Measurements from ENCODE around the gene NCK2. TPM values are rescaled to one million over a fixed set of nuclear protein-coding genes. Genes with fewer than 3 reads are reported as not detected.

The NCK2 gene
- total RNA-seq, 6 experiments from 2014 or later = 18.6 to 20.2 (median 19.8) TPM

GRCh38 chr2:105813405-105813804, 68.7 kb downstream of the NCK2 start:
- H3K27me3 Mint-ChIP-seq (ENCODE audit: insufficient read depth) = peaks cover 2% of the 10 kb centered on the region; the same call in 1 of the 2 replicates
- peaks cover 9% of the 10 kb centered on the region; the same call in 1 of the 2 replicates for H3K36me3 Mint-ChIP-seq (ENCODE audit: low read depth)
- H3K27ac Mint-ChIP-seq = no peak overlapping the region
- H3K4me1 Mint-ChIP-seq (ENCODE audit: low read depth) = peaks cover 6% of the 10 kb centered on the region; the same call in 1 of the 2 replicates
- no peak for DNase-seq
- no peak overlapping the region for H3K4me3 Mint-ChIP-seq
- no peak for TF ChIP-seq CTCF (IDR thresholded peaks at IDR 0.05)
- no peaks in the 10 kb centered on the region for H3K9me3 Mint-ChIP-seq

GRCh38 chr2:105814291-105814940, 69.7 kb downstream of the NCK2 start:
- Mint-ChIP-seq H3K36me3 (ENCODE audit: low read depth) (peaks cover 9% of the 10 kb centered on the region; the same call in 1 of the 2 replicates), H3K27ac (no peak overlapping the region), H3K4me3 (no peak overlapping the region), H3K4me1 (ENCODE audit: low read depth) (peaks cover 6% of the 10 kb centered on the region; the same call in 1 of the 2 replicates), H3K9me3 (no peaks in the 10 kb centered on the region), H3K27me3 (ENCODE audit: insufficient read depth) (peaks cover 2% of the 10 kb centered on the region; the same call in 1 of the 2 replicates)
- DNase-seq = no peak
- no peak for TF ChIP-seq CTCF (IDR thresholded peaks at IDR 0.05)

- H3K36me3 Mint-ChIP-seq (ENCODE audit: low read depth) = peaks cover 9% of the 10 kb centered on the region; the same call in 1 of the 2 replicates
- H3K27me3 Mint-ChIP-seq (ENCODE audit: insufficient read depth) = no peaks in the 10 kb centered on the region
- no peak overlapping the region for H3K4me3 Mint-ChIP-seq
- DNase-seq = no peak
- peaks cover 6% of the 10 kb centered on the region; the same call in 1 of the 2 replicates for H3K4me1 Mint-ChIP-seq (ENCODE audit: low read depth)
- no peaks in the 10 kb centered on the region for H3K9me3 Mint-ChIP-seq
- H3K27ac Mint-ChIP-seq = no peak overlapping the region
- TF ChIP-seq CTCF (IDR thresholded peaks at IDR 0.05) = no peak
Observed at GRCh38 chr2:105815401-105815800, 70.7 kb downstream of the NCK2 start.

- no peak for TF ChIP-seq CTCF (IDR thresholded peaks at IDR 0.05)
- Mint-ChIP-seq H3K27me3 (ENCODE audit: insufficient read depth) (no peaks in the 10 kb centered on the region), H3K36me3 (ENCODE audit: low read depth) (peaks cover 9% of the 10 kb centered on the region; the same call in 1 of the 2 replicates), H3K4me3 (no peak overlapping the region), H3K9me3 (no peaks in the 10 kb centered on the region), H3K27ac (no peak overlapping the region), H3K4me1 (ENCODE audit: low read depth) (no peaks in the 10 kb centered on the region)
- DNase-seq = no peak
Observed at GRCh38 chr2:105820151-105820550, 75.4 kb downstream of the NCK2 start.

- no peak overlapping the region for H3K4me3 Mint-ChIP-seq
- H3K4me1 Mint-ChIP-seq (ENCODE audit: low read depth) = no peaks in the 10 kb centered on the region
- H3K36me3 Mint-ChIP-seq (ENCODE audit: low read depth) = peaks cover 9% of the 10 kb centered on the region; the same call in 1 of the 2 replicates
- no peak for DNase-seq
- no peak overlapping the region for H3K27ac Mint-ChIP-seq
- H3K27me3 Mint-ChIP-seq (ENCODE audit: insufficient read depth) = no peaks in the 10 kb centered on the region
- TF ChIP-seq CTCF (IDR thresholded peaks at IDR 0.05) = no peak
- H3K9me3 Mint-ChIP-seq = no peaks in the 10 kb centered on the region
Observed at GRCh38 chr2:105820691-105821090, 76.0 kb downstream of the NCK2 start.

Data from HFFc6 (cell line).